Stimulated activated naive CD8-positive, alpha-beta T cell treated with anti-CD3 and anti-CD28 coated beads, Interleukin-15, amount 100 ng/mL, for 72 hours (primary cell): ENCODE data around the gene GZMH.
A peak's percentile ranks its signal among the peaks of the same experiment; 100 is the strongest.
"Not testable (repeated sequence)": the region's sequence is repeated elsewhere in the genome, so short reads cannot be mapped to it uniquely, and the experiment has no call there.

ENCODE experiments used
- ATAC-seq: fragments of 150-1000 bp; cut with Tn5 transposase; 2 replicates; pipeline ENCODE4 v1.10.0; 2021; ENCODE audit warnings: mild to moderate bottlenecking, moderate library complexity
- DNase-seq, 2 donors: peaks; one replicate each; pipeline ENCODE4 v3.0.0; 2021 to 2022
- H3K27ac Mint-ChIP-seq, 2 donors: one replicate each; pipeline ENCODE4 v1.8.0; 2022; ENCODE audit warnings: mild to moderate bottlenecking in 2 of 2, mixed read lengths in 2 of 2, moderate library complexity in 2 of 2
- H3K27me3 Mint-ChIP-seq: one replicate; pipeline ENCODE4 v1.8.0; 2022; ENCODE audit warnings: mixed read lengths
- H3K4me1 Mint-ChIP-seq: one replicate; pipeline ENCODE4 v1.8.0; 2022; ENCODE audit warnings: mild to moderate bottlenecking, mixed read lengths
- H3K4me3 Mint-ChIP-seq, 2 donors: one replicate each; pipeline ENCODE4 v1.8.0; 2022; ENCODE audit warnings: mild to moderate bottlenecking in 2 of 2, mixed read lengths in 2 of 2, moderate library complexity in 1 of 2
- H3K9me3 Mint-ChIP-seq, 2 donors: one replicate each; pipeline ENCODE4 v1.8.0; 2022; ENCODE audit warnings: mixed read lengths in 2 of 2

Gene GZMH

GRCh38 chr14:24609655-24610344 lies at the start of gene GZMH:
Gene GZMH (minus strand): TSS chr14:24609685. CDS start chr14:24609613, 72 bp downstream.
- Mint-ChIP-seq H3K4me3 (peak within 1 kb of the TSS; percentile 84 to 92), H3K27ac (peak within 1 kb of the TSS; percentile 79 to 95), H3K4me1 (peaks cover 82% of the 10 kb centered on the region), H3K27me3 (no peaks in the 10 kb centered on the region), H3K9me3 (peaks cover 0 to 9% of the 10 kb centered on the region in 2 donors)
- DNase-seq (peak in 1 of 2 donors; percentile 47), ATAC-seq (peak; percentile 83)

DNA sequence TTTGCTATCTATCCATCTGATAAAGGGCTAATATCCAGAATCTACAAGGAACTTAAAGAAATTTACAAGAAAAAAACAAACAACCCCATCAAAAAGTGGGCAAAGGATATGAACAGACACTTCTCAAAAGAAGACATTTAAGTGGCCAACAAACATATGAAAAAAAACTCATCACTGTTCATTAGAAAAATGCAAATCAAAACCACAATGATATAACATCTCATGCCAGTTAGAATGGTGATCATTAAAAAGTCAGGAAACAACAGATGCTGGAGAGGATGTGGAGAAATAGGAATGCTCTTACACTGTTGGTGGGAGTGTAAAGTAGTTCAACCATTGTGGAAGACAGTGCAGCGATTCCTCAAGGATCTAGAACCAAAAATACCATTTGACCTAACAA lies 38.9 kb upstream of the GZMH start:
- H3K9me3 Mint-ChIP-seq: peaks cover 11 to 31% of the 10 kb centered on the region in 2 donors
- not testable (repeated sequence) for DNase-seq, H3K4me3 Mint-ChIP-seq, H3K27ac Mint-ChIP-seq, H3K4me1 Mint-ChIP-seq, ATAC-seq
- peaks cover 14% of the 10 kb centered on the region for H3K27me3 Mint-ChIP-seq

GRCh38 chr14:24639905-24640304 lies 30.4 kb upstream of the GZMH start:
- Mint-ChIP-seq H3K4me1 (peaks cover 42% of the 10 kb centered on the region), H3K9me3 (peaks cover 6 to 8% of the 10 kb centered on the region in 2 donors), H3K27ac (no peak overlapping the region), H3K27me3 (no peaks in the 10 kb centered on the region), H3K4me3 (no peak overlapping the region)
- peak; percentile 67 for ATAC-seq
- no peak for DNase-seq

DNA sequence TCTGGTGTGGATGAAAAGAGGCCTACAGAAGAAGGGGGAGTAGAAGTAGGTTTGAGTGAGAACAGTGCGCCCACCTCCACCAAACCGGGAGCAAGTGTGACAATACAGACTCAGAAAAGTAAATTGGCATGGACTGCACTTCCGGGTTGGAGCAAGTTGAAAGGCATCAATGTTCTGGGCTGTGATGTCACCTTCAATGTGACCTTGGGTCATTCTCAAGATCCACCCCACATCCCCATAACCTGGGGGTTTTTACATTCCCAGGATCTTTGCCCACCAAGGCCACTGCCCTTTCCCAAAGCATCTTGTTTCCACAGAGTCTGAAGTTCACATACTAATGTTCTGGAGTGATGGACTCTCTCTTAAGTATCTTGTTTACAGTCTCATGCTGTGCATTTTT lies 29.8 kb upstream of the GZMH start:
- Mint-ChIP-seq H3K27ac (no peak overlapping the region), H3K27me3 (no peaks in the 10 kb centered on the region), H3K9me3 (peaks cover 6 to 8% of the 10 kb centered on the region in 2 donors), H3K4me1 (peaks cover 48% of the 10 kb centered on the region), H3K4me3 (no peak overlapping the region)
- no peak for ATAC-seq
- no peak for DNase-seq

DNA sequence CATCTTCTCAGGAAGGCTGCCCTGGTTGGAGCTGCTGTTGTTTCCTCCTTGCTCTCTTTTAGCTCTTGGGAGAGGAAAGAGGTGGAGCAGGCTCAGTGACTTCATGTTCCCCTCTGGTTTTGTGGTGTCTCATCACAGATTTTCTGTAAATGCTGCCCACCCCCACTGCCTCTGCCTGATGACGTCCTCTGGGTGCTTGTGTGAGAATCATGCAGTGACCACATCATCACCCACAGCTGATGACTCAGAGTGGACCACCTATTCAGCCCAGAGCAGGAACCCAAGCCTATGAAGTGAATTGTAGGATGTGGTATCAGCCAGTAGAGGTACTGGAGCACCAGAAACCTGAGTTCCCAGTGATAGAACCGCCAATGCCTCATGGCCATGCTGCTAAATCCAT lies 24.7 kb upstream of the GZMH start, which contains the start of gene GZMB:
GZMB (minus strand) TSS at position 33 of the 400 bp plus-strand sequence; CDS start at position 3, 30 bp downstream.
- Mint-ChIP-seq H3K9me3 (peaks cover 3 to 6% of the 10 kb centered on the region in 2 donors), H3K4me1 (peaks cover 70% of the 10 kb centered on the region), H3K4me3 (peak within 1 kb of the TSS; percentile 85 to 90), H3K27me3 (no peaks in the 10 kb centered on the region), H3K27ac (peak within 1 kb of the TSS; percentile 95)
- DNase-seq (peak; percentile 80 to 94), ATAC-seq (peak; percentile 93)

DNA sequence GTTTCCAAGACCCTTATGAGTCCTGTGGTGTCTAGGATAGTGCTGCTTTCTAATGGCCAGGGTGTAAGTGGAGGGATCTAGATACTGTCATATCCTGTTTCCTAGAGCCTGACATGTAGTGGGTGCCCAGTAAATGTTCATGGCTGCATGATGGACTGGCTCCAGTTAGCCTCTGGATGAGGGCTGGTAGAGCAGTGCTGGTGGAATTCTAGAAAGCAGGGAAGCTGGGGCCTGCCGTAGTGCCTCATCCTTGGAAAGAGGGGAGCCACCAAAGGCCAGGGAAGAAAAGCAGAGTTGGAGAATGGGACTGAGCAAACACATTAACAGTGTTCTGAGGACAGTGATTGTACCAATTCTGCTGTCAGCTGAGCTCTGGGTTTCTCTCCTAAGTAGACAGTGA lies 23.9 kb upstream of the GZMH start:
- Mint-ChIP-seq H3K9me3 (peaks cover 3 to 5% of the 10 kb centered on the region in 2 donors), H3K4me3 (peak overlapping the region; percentile 85 to 90), H3K27ac (peak overlapping the region; percentile 95), H3K27me3 (no peaks in the 10 kb centered on the region), H3K4me1 (peaks cover 68% of the 10 kb centered on the region)
- DNase-seq (no peak), ATAC-seq (no peak)

DNA sequence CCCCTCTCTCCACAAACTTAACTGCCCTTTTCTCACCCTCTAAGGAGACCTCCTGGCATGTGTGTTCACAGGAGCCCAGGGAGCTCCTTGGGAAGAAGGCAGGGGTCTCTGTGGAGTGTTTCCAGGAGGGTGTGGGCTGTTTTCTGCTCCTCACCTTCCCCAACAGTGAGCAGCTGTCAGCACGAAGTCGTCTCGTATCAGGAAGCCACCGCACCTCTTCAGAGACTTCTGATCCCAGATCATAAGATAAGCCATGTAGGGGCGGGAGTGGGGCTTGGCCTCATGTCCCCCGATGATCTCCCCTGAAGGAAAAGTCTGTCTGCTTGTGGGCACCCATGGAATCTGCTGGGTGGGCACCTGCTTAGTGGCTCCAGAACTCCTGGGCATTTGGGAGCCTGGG lies 23.3 kb upstream of the GZMH start:
- H3K9me3 Mint-ChIP-seq: no peaks in the 10 kb centered on the region
- peaks cover 67% of the 10 kb centered on the region for H3K4me1 Mint-ChIP-seq
- peak overlapping the region; percentile 22 to 95 for H3K27ac Mint-ChIP-seq
- DNase-seq: no peak
- H3K27me3 Mint-ChIP-seq: no peaks in the 10 kb centered on the region
- H3K4me3 Mint-ChIP-seq: peak overlapping the region; percentile 85 to 90
- no peak for ATAC-seq

DNA sequence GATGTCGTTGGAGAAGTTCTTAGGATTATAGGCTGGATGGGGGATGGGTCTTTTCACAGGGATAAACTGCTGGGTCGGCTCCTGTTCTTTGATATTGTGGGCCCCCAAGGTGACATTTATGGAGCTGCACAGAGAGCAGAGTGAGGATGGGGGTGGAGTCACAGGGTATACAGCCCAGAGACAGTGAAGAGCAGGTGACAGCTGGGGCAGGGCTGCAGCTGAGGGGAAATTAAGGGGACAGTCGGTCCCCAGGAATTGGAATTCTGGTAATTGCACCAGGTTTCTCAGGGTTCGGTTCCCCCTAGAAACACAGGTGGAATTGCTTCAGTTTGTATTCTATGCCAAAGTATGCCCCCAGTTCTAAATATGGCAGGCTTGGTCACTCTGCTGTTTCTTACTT lies 22.9 kb upstream of the GZMH start:
- no peaks in the 10 kb centered on the region for H3K27me3 Mint-ChIP-seq
- H3K9me3 Mint-ChIP-seq: no peaks in the 10 kb centered on the region
- H3K4me3 Mint-ChIP-seq: peak overlapping the region; percentile 85 to 90
- peak overlapping the region; percentile 27 to 95 for H3K27ac Mint-ChIP-seq
- ATAC-seq (no peak), DNase-seq (no peak)
- H3K4me1 Mint-ChIP-seq: peaks cover 67% of the 10 kb centered on the region

- peaks cover 67% of the 10 kb centered on the region for H3K4me1 Mint-ChIP-seq
- H3K4me3 Mint-ChIP-seq: peak overlapping the region; percentile 85 to 90
- H3K9me3 Mint-ChIP-seq: no peaks in the 10 kb centered on the region
- ATAC-seq (no peak), DNase-seq (no peak)
- no peaks in the 10 kb centered on the region for H3K27me3 Mint-ChIP-seq
- H3K27ac Mint-ChIP-seq: peak overlapping the region; percentile 72 to 95
These were observed 22.4 kb upstream of the GZMH start for GRCh38 chr14:24631749-24632335.

DNA sequence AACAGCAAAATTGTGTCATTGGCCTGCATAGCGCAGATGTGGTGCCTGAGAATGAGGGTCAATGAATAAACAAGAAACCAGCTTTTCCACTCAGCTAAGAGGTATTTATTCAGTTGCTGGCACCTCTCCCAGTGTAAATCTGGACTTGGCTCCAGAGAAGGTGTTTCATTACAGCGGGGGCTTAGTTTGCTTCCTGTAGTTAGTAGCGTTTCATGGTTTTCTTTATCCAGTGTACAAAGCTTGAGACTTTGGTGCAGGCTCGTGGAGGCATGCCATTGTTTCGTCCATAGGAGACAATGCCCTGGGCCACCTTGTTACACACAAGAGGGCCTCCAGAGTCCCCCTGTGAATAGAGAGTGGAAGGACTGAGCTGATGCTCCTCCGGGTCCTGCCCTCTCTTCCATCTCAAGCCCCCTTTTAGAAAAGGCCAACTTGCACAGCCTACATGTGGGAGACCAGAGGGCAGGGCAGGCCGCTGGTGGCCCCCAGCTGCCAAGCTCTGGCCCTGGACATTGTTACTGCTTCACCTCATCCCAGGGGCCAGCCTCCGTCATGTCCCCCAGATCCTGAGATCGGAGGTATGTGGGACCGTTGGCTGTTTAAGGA lies 21.5 kb upstream of the GZMH start:
- Mint-ChIP-seq H3K4me3 (peak overlapping the region; percentile 85 to 90), H3K27me3 (no peaks in the 10 kb centered on the region), H3K27ac (peak overlapping the region in 1 of 2 donors; percentile 74), H3K9me3 (no peaks in the 10 kb centered on the region), H3K4me1 (peaks cover 60% of the 10 kb centered on the region)
- DNase-seq (no peak), ATAC-seq (no peak)

DNA sequence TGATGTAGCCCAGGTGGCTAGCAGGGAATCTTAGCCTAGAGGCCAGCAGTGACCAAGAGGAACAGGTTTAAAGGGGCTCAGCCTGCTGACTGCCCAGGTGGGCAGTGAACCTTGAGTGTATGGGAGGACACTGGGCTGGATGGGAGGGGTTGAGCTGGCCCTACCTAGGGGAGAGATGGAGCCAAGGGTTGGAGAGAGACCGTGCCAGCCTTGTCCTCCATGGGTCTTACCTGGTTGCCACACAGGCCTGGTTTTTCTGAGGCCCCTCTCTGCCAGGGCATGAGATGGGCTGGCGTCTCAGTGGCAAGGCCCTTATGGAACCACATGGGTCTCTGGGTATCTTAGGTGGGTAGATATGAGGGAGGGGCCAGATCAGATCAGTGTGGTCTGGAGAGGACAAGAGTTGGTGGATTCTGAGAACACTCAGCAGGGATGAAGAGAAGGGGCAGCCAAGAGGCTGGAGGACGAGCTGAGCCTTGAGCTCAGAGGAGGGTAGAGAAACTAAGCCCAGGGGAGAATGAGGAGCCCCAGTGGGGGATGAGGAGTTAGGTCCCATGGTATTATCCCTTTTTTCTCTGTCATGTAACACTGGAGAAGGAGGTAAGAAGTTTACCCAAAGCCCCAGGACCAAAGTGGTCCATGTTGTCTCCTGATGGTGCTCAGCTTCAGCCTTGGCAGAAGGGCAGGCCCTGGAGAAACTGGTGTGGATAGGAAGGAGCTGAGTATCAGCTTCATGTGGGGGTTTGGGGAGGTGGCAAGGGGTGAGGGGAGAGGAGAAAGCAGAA lies 20.8 kb upstream of the GZMH start:
- DNase-seq (peak in 1 of 2 donors; percentile 42), ATAC-seq (peak; percentile 31)
- H3K4me1 Mint-ChIP-seq: peaks cover 60% of the 10 kb centered on the region
- H3K9me3 Mint-ChIP-seq: no peaks in the 10 kb centered on the region
- H3K27ac Mint-ChIP-seq: peak overlapping the region; percentile 6 to 74
- no peaks in the 10 kb centered on the region for H3K27me3 Mint-ChIP-seq
- peak overlapping the region; percentile 85 to 90 for H3K4me3 Mint-ChIP-seq

- Mint-ChIP-seq H3K4me3 (peak overlapping the region; percentile 85 to 90), H3K27ac (no peak overlapping the region), H3K9me3 (no peaks in the 10 kb centered on the region), H3K4me1 (peaks cover 55% of the 10 kb centered on the region), H3K27me3 (no peaks in the 10 kb centered on the region)
- ATAC-seq (no peak), DNase-seq (no peak)
These were observed 20.0 kb upstream of the GZMH start for GRCh38 chr14:24629521-24629920.

DNA sequence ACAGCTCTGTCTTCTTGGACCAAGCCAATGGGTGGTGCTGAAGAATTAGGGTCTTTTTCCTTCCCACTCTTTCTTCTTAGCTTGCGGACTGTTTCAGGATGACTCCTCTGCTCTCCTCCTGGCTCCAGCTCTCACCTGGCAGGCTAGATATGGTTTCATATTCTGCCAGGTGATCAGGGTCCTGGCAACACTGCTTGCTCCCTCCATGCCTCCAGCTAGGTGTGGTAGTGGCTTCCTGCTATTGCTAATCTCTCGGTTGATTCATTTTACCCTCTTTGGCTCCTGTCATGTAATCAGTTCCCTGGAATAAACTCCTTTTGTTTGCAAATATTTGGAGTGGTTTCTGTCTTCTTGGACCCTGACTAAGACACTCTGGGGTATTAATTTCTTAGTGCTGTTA lies 4.3 kb upstream of the GZMH start:
- Mint-ChIP-seq H3K27me3 (no peaks in the 10 kb centered on the region), H3K9me3 (peaks cover 0 to 11% of the 10 kb centered on the region in 2 donors), H3K27ac (peak overlapping the region in 1 of 2 donors; percentile 5), H3K4me1 (peaks cover 46% of the 10 kb centered on the region), H3K4me3 (no peak overlapping the region)
- no peak for ATAC-seq
- no peak for DNase-seq

GRCh38 chr14:24613241-24613640 lies 3.8 kb upstream of the GZMH start:
- Mint-ChIP-seq H3K4me3 (no peak overlapping the region), H3K27me3 (no peaks in the 10 kb centered on the region), H3K4me1 (peaks cover 52% of the 10 kb centered on the region), H3K9me3 (peaks cover 0 to 9% of the 10 kb centered on the region in 2 donors), H3K27ac (peak overlapping the region in 1 of 2 donors; percentile 5)
- no peak for DNase-seq
- no peak for ATAC-seq

GRCh38 chr14:24612196-24612595 lies 2.7 kb upstream of the GZMH start:
- Mint-ChIP-seq H3K27ac (peak overlapping the region in 1 of 2 donors; percentile 74), H3K4me3 (peak overlapping the region in 1 of 2 donors; percentile 6), H3K9me3 (peaks cover 0 to 9% of the 10 kb centered on the region in 2 donors), H3K4me1 (peaks cover 62% of the 10 kb centered on the region), H3K27me3 (no peaks in the 10 kb centered on the region)
- no peak for DNase-seq
- no peak for ATAC-seq
